GM19240 (cell line): ENCODE data around the gene EFCC1.
"Not testable (repeated sequence)": the region's sequence is repeated elsewhere in the genome, so short reads cannot be mapped to it uniquely, and the experiment has no call there.

Experiments
- DNase-seq: peaks from one replicate; pipeline ENCODE4 v3.0.0; 2011; ENCODE audit warnings: low spot score; ENCODE audit not compliant: insufficient read length

Gene EFCC1

DNA sequence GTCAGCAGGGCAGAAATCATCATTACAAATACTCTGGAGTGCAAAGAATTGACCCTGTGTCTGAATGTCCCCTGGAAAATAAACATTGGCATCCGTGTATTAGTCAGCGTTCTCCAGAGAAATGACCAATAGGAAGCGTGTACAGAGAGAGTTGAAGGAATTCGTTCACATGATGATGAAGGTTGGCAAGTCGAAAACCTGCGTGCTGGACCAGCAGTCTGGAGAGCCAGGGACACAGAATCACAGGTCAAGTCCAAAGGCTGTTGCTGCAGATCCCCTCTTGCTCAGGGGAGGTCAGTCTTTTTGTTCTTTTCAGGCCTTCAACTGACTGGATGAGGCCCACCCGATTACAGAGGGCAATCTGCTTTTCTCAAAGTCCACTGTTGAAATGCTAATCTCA, 76.1 kb downstream of the EFCC1 start:
- no peak for DNase-seq

GRCh38 chr3:129078510-129078909, 77.4 kb downstream of the EFCC1 start:
- no peak for DNase-seq

DNA sequence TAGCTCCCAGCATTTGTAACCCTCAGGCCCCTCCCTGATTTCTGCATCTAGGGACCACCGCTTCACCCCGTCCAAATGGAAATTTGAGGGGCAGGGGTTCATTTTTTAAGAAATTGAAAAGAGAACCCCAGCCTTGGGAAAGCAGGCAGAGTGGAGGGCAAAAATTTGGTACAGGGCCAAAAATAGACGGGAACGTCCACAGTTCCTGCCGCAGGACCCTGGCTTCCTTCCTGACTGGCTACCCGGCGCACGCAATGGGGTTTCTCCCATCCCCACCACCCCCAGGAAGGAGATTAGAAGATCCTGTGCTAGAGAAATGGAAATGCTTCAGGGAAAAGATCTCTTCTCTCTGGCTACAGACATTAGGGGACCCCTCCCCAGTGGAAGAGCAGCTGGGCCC, 80.4 kb downstream of the EFCC1 start:
- no peak for DNase-seq

- no peak for DNase-seq
Measured at GRCh38 chr3:129082026-129082425, 80.9 kb downstream of the EFCC1 start.

- DNase-seq = no peak
Measured at GRCh38 chr3:129084501-129084900, 83.4 kb downstream of the EFCC1 start.

DNA sequence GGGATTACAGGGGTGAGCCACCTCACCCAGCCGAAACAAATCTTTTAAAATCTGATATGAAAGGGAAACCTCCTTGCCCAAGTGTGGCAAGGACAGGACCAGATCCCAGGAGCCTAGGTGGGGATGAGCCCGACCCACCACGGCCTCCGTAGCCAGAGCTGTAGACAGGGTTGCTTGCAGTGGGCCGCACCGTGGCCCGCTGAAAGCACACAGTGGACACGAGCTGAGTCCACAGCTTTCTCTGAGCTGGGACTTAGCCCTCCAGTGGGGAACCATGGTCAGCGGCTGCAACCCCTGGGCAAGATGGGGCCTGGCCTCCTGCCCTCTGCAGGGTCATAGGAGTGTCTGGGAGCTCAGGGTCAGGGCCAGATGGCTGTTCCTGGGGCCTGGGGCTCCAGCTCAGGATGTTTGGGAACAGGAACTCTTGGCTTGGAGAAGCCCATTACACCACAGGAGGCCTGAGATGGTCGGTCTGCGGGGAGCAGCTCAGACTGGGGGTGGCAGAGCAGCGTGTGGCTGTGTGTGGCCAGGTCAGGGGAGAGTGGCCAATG, 84.1 kb downstream of the EFCC1 start:
- DNase-seq = no peak

GRCh38 chr3:129085818-129086217, 84.7 kb downstream of the EFCC1 start:
- no peak for DNase-seq

GRCh38 chr3:129087138-129087702, 86.1 kb downstream of the EFCC1 start:
- DNase-seq = no peak

DNA sequence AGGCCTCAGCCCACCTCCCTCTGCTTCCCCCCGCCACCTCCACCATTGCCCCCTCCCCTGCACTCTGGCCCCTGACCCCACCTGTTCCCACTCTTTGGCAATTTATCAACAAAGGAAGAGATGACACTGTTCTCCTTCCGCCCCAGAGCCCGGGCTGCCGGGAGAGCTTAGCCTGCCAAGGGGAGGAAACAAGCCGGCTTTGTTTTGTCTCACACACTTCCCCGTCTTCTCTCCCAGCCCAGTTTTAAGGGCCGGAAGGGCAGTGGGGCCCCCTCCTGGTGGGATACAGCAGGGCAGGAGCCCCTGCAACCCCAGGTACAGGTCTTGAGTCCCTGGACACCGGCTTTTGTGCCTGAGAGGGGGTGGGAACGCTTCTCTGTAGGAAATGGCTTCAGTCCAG, 86.8 kb downstream of the EFCC1 start:
- not testable (repeated sequence) for DNase-seq

- not testable (repeated sequence) for DNase-seq
Measured at GRCh38 chr3:129088312-129088711, 87.2 kb downstream of the EFCC1 start.
